Natural killer cell (primary cell): ENCODE results near the gene CSNK1G1. TPM values are rescaled to one million over a fixed set of nuclear protein-coding genes. Genes with fewer than 3 reads are reported as not detected.

ENCODE experiments used
- ATAC-seq, 3 donors: fragments of 150-1000 bp in 2 of 3; fragments of 200-7000 bp in 1 of 3; cut with Tn5 transposase; 1 replicate in 1 of 3; 2 replicates in 2 of 3; pipeline ENCODE4 v1.10.0; 2021; ENCODE audit warnings: mild to moderate bottlenecking in 2 of 3, moderate library complexity in 2 of 3
- DNase-seq, 2 donors: peaks; one replicate each; pipeline versions ENCODE4 v3.0.0 to v3.0.0-alpha.2; 2013 to 2021; ENCODE audit warnings: mixed read lengths in 1 of 2
- H3K27ac ChIP-seq: one replicate; pipeline ENCODE4 v1.5.1; 2013; ENCODE audit warnings: mild to moderate bottlenecking, low read length
- H3K27me3 ChIP-seq: one replicate; pipeline ENCODE4 v1.6.1; 2013; ENCODE audit warnings: low read length; ENCODE audit not compliant: control insufficient read depth, insufficient read depth
- H3K36me3 ChIP-seq: one replicate; pipeline ENCODE4 v1.6.1; 2013; ENCODE audit warnings: low read length; ENCODE audit not compliant: control insufficient read depth, insufficient read depth
- H3K4me1 ChIP-seq: one replicate; pipeline ENCODE4 v1.6.1; 2013; ENCODE audit warnings: low read length; ENCODE audit not compliant: control insufficient read depth, insufficient read depth
- H3K4me3 ChIP-seq: one replicate; pipeline ENCODE4 v1.5.1; 2013; ENCODE audit warnings: low read length
- H3K9me3 ChIP-seq: one replicate; pipeline ENCODE4 v1.6.1; 2013; ENCODE audit warnings: low read length; ENCODE audit not compliant: control insufficient read depth, insufficient read depth
- H3K27ac Mint-ChIP-seq, 2 donors: one replicate each; pipeline ENCODE4 v1.8.0; 2022; ENCODE audit warnings: mild to moderate bottlenecking in 2 of 2, mixed read lengths in 2 of 2, moderate library complexity in 1 of 2
- H3K27me3 Mint-ChIP-seq, 2 donors: one replicate each; pipeline ENCODE4 v1.8.0; 2022; ENCODE audit warnings: low read depth in 2 of 2, mixed read lengths in 2 of 2
- H3K36me3 Mint-ChIP-seq: one replicate; pipeline ENCODE4 v1.8.0; 2022; ENCODE audit warnings: mixed read lengths
- H3K4me1 Mint-ChIP-seq, 2 donors: one replicate each; pipeline ENCODE4 v1.8.0; 2022; ENCODE audit warnings: mixed read lengths in 2 of 2
- H3K4me3 Mint-ChIP-seq: one replicate; pipeline ENCODE4 v1.8.0; 2022; ENCODE audit warnings: mild to moderate bottlenecking, moderate library complexity, mixed read lengths
- H3K9me3 Mint-ChIP-seq, 2 donors: one replicate each; pipeline ENCODE4 v1.8.0; 2022; ENCODE audit warnings: mixed read lengths in 2 of 2
- WGBS: methylation state at CpG from one replicate; pipeline ENCODE4 v1.1.7; 2013; ENCODE audit warnings: missing lambda C conversion rate; ENCODE audit not compliant: insufficient coverage; 5-methylcytosine and 5-hydroxymethylcytosine counted together
- intact Hi-C: fragments of 100-400 bp; cut with micrococcal nuclease; formaldehyde crosslinking; loops from one replicate; pipeline ENCODE4 v1.14.2; 2022
- total RNA-seq, 4 donors: library from RNA; stranded (reverse); fragments of 120-200 nt in 1 of 4; gene quantifications; one replicate each; pipeline versions ENCODE4 v1.2.3 to v1.2.4, GENCODE V29; 2013 to 2022
- TF ChIP-seq, protein P1 (sequence below): fragments of 200-600 bp; IDR thresholded peaks from one replicate; pipeline ENCODE4 v1.8.0; 2022; ENCODE audit warnings: antibody characterized with exemption

CSNK1G1 gene
- total RNA-seq, 3 donors from 2014 or later (not counting 1 experiment from before 2014, with no cell fraction given) = 26.2 to 36.8 (median 34.0) TPM

DNA sequence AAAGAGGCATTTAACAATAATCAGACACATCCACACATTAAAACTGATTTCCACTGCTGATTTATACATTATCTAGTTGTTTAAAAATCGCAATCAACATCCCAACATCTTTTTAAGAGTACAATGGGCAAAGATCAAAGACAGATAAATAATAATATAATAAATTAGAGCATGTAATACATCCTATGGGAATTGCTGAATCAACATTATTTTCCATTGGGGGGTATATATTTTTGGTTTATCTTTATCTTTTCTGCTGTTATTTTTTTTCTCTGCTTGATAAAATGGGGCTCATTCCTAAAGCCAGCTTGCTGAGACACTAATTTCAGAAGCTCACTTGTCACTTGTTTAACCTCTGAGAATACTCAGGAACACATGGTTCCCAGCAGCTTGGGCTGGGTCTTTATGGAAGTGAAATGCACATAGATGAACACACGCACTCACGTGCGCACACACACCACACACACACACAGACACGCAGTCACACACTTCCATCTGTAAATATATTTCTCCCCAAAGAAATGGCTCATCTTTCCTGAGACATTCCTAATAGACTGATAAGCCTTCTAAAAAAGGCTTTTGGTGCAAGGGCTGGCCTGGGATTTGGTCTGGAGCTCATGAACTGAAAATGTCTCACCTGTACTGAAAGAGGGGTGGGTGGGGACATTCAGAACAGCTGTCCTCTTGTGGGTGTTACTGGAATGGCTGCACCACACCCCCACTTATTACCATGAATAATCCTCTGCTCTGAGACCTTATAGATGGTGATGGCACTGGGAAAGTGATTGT lies 189.7 kb downstream of the CSNK1G1 start:
- H3K27ac Mint-ChIP-seq = no peak overlapping the region
- no peaks in the 10 kb centered on the region for H3K9me3 Mint-ChIP-seq
- peaks cover 21 to 23% of the 10 kb centered on the region in 2 donors for H3K4me1 Mint-ChIP-seq
- no peak for ATAC-seq
- no peaks in the 10 kb centered on the region for H3K27me3 Mint-ChIP-seq
- no peak overlapping the region for H3K4me3 ChIP-seq
- H3K27ac ChIP-seq = no peak overlapping the region
- no peak for DNase-seq
- H3K36me3 ChIP-seq = peaks cover 1% of the 10 kb centered on the region
- no peaks in the 10 kb centered on the region for H3K9me3 ChIP-seq
- intact Hi-C loops = no loop called here
- no peak overlapping the region for H3K4me3 Mint-ChIP-seq
- no peaks in the 10 kb centered on the region for H3K27me3 ChIP-seq
- no peaks in the 10 kb centered on the region for H3K36me3 Mint-ChIP-seq
- 95% methylated on average over 4 of the region's 5 CpGs for WGBS
- TF ChIP-seq, protein P1, sequence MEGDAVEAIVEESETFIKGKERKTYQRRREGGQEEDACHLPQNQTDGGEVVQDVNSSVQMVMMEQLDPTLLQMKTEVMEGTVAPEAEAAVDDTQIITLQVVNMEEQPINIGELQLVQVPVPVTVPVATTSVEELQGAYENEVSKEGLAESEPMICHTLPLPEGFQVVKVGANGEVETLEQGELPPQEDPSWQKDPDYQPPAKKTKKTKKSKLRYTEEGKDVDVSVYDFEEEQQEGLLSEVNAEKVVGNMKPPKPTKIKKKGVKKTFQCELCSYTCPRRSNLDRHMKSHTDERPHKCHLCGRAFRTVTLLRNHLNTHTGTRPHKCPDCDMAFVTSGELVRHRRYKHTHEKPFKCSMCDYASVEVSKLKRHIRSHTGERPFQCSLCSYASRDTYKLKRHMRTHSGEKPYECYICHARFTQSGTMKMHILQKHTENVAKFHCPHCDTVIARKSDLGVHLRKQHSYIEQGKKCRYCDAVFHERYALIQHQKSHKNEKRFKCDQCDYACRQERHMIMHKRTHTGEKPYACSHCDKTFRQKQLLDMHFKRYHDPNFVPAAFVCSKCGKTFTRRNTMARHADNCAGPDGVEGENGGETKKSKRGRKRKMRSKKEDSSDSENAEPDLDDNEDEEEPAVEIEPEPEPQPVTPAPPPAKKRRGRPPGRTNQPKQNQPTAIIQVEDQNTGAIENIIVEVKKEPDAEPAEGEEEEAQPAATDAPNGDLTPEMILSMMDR = no peak
- peaks cover 22% of the 10 kb centered on the region for H3K4me1 ChIP-seq

DNA sequence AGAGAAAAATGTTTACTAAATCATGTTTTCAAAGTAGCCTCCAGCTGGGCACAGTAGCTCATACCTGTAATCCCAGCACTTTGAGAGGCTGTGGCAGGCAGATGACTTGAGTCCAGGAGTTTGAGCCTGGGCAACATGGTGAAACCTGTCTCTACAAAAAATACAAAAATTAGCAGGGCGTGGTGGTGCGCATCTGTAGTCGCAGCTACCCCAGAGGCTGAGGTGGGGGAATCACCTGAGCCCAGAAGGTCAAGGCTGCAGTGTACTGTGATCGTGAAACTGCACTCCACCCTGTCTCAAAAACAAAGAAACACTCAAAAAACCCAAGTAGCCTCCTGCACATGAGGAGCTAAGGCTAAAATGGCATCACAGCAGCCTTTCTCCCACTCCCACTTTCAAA lies 191.5 kb downstream of the CSNK1G1 start:
- H3K27me3 ChIP-seq = no peaks in the 10 kb centered on the region
- Mint-ChIP-seq H3K4me1 (peaks cover 30 to 31% of the 10 kb centered on the region in 2 donors), H3K9me3 (no peaks in the 10 kb centered on the region), H3K27ac (peak overlapping the region; percentile 92 to 95), H3K27me3 (no peaks in the 10 kb centered on the region), H3K36me3 (no peaks in the 10 kb centered on the region), H3K4me3 (peak overlapping the region; percentile 69)
- peaks cover 35% of the 10 kb centered on the region for H3K4me1 ChIP-seq
- TF ChIP-seq, protein P1 = no peak
- H3K36me3 ChIP-seq = peaks cover 12% of the 10 kb centered on the region
- ATAC-seq = no peak
- H3K9me3 ChIP-seq = no peaks in the 10 kb centered on the region
- no peak overlapping the region for H3K4me3 ChIP-seq
- intact Hi-C loops = loop anchor here (5.0 kb wide), 2 partner anchors 458 to 718 kb away; no protein-coding TSS in a partner anchor
- DNase-seq = no peak
- WGBS = 66% methylated on average over 4 of the region's 4 CpGs
- H3K27ac ChIP-seq = peak overlapping the region; percentile 84

DNA sequence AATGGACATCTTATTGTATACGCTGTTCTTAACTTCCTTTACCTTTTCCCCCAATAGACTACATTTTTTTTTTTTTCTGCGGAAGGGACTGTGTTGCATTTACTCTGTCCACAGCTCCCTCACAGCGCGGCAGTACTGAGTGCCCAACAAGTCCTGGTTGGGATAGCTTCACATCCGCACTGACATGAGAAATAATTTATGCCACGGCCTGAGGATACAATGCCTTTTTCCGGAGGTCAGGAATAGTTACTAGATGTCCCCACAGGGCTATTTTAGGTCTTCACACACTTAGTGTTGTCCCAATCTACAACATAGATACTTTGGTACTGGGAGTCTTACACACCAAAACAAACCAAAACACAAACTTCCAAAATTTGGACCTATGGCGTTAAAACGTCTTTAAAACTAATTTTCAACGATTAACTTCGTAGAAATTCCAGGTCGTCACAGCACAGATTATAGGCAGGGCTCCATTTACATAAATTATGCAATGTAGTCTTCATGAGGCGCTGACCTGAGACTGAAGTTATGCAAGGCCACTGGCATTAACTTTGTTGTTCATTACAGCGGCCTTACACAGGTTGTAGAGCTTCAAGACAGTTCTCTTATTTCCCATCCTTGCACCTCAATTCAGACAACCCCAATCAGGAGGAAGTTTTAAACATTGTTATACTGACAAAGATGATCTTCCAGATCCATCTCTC lies 192.2 kb downstream of the CSNK1G1 start:
- Mint-ChIP-seq H3K27me3 (no peaks in the 10 kb centered on the region), H3K4me3 (peak overlapping the region; percentile 88), H3K27ac (peak overlapping the region; percentile 92 to 95), H3K4me1 (peaks cover 35 to 37% of the 10 kb centered on the region in 2 donors), H3K36me3 (peaks cover 2% of the 10 kb centered on the region), H3K9me3 (no peaks in the 10 kb centered on the region)
- peak overlapping the region; percentile 84 for H3K27ac ChIP-seq
- H3K27me3 ChIP-seq = no peaks in the 10 kb centered on the region
- intact Hi-C loops = loop anchor here (1.0 to 5.0 kb wide), 4 partner anchors 71 to 718 kb away; partner anchors contain the start of genes CIAO2A and CSNK1G1
- peaks cover 17% of the 10 kb centered on the region for H3K36me3 ChIP-seq
- TF ChIP-seq, protein P1 = no peak
- H3K4me1 ChIP-seq = peaks cover 39% of the 10 kb centered on the region
- 34% methylated on average over 14 of the region's 14 CpGs for WGBS
- DNase-seq = no peak
- H3K4me3 ChIP-seq = peak overlapping the region; percentile 64
- H3K9me3 ChIP-seq = no peaks in the 10 kb centered on the region
- ATAC-seq = peak in 1 of 3 donors; percentile 0
